Measurements from ENCODE around the gene AKR1C1. TPM values are rescaled to one million over a fixed set of nuclear protein-coding genes. Genes with fewer than 3 reads are reported as not detected.
"Not testable (repeated sequence)": the region's sequence is repeated elsewhere in the genome, so short reads cannot be mapped to it uniquely, and the experiment has no call there.

AKR1C1 gene
- total RNA-seq, 1 donor from 2014 or later, result 0.67 TPM

- Mint-ChIP-seq H3K27ac (ENCODE audit: unreplicated experiment) (no peak overlapping the region), H3K4me3 (ENCODE audit: unreplicated experiment) (no peak overlapping the region), H3K4me1 (ENCODE audit: unreplicated experiment) (peaks cover 16% of the 10 kb centered on the region), H3K36me3 (ENCODE audit: unreplicated experiment) (no peaks in the 10 kb centered on the region), H3K27me3 (ENCODE audit: unreplicated experiment) (peaks cover 16% of the 10 kb centered on the region), H3K9me3 (ENCODE audit: unreplicated experiment) (no peaks in the 10 kb centered on the region)
- no peak for TF ChIP-seq CTCF (IDR thresholded peaks at IDR 0.05)
- DNase-seq (ENCODE audit: extremely low spot score, unreplicated experiment), result no peak
These were observed 21.5 kb upstream of the AKR1C1 start for GRCh38 chr10:4941540-4942330.

- not testable (repeated sequence) for H3K9me3 Mint-ChIP-seq (ENCODE audit: unreplicated experiment); H3K36me3 Mint-ChIP-seq (ENCODE audit: unreplicated experiment); DNase-seq (ENCODE audit: extremely low spot score, unreplicated experiment); H3K4me3 Mint-ChIP-seq (ENCODE audit: unreplicated experiment); H3K27ac Mint-ChIP-seq (ENCODE audit: unreplicated experiment)
- peaks cover 26% of the 10 kb centered on the region for H3K4me1 Mint-ChIP-seq (ENCODE audit: unreplicated experiment)
- peaks cover 16% of the 10 kb centered on the region for H3K27me3 Mint-ChIP-seq (ENCODE audit: unreplicated experiment)
These were observed 20.3 kb upstream of the AKR1C1 start for GRCh38 chr10:4942931-4943330.

GRCh38 chr10:4943416-4943815 is 19.8 kb upstream of the AKR1C1 start:
- peaks cover 16% of the 10 kb centered on the region for H3K27me3 Mint-ChIP-seq (ENCODE audit: unreplicated experiment)
- peak overlapping the region; percentile 25 for H3K27ac Mint-ChIP-seq (ENCODE audit: unreplicated experiment)
- DNase-seq (ENCODE audit: extremely low spot score, unreplicated experiment); H3K36me3 Mint-ChIP-seq (ENCODE audit: unreplicated experiment); H3K4me3 Mint-ChIP-seq (ENCODE audit: unreplicated experiment); H3K9me3 Mint-ChIP-seq (ENCODE audit: unreplicated experiment): not testable (repeated sequence)
- H3K4me1 Mint-ChIP-seq (ENCODE audit: unreplicated experiment), result peaks cover 31% of the 10 kb centered on the region

- H3K4me1 Mint-ChIP-seq (ENCODE audit: unreplicated experiment), result peaks cover 31% of the 10 kb centered on the region
- TF ChIP-seq CTCF (IDR thresholded peaks at IDR 0.05), result no peak
- peak overlapping the region; percentile 25 for H3K27ac Mint-ChIP-seq (ENCODE audit: unreplicated experiment)
- no peak overlapping the region for H3K4me3 Mint-ChIP-seq (ENCODE audit: unreplicated experiment)
- no peaks in the 10 kb centered on the region for H3K9me3 Mint-ChIP-seq (ENCODE audit: unreplicated experiment)
- H3K27me3 Mint-ChIP-seq (ENCODE audit: unreplicated experiment), result peaks cover 16% of the 10 kb centered on the region
- no peak for DNase-seq (ENCODE audit: extremely low spot score, unreplicated experiment)
- no peaks in the 10 kb centered on the region for H3K36me3 Mint-ChIP-seq (ENCODE audit: unreplicated experiment)
These were observed 19.4 kb upstream of the AKR1C1 start for GRCh38 chr10:4943821-4944220.

GRCh38 chr10:4944841-4945240 is 18.4 kb upstream of the AKR1C1 start:
- Mint-ChIP-seq H3K4me1 (ENCODE audit: unreplicated experiment) (peaks cover 31% of the 10 kb centered on the region), H3K9me3 (ENCODE audit: unreplicated experiment) (no peaks in the 10 kb centered on the region)

More at GRCh38 chr10:4944841-4945240, 18.4 kb upstream of the AKR1C1 start:
- H3K27me3 Mint-ChIP-seq (ENCODE audit: unreplicated experiment), result peaks cover 14% of the 10 kb centered on the region
- no peak for DNase-seq (ENCODE audit: extremely low spot score, unreplicated experiment)
- no peak for TF ChIP-seq CTCF (IDR thresholded peaks at IDR 0.05)
- no peak overlapping the region for H3K27ac Mint-ChIP-seq (ENCODE audit: unreplicated experiment)
- H3K36me3 Mint-ChIP-seq (ENCODE audit: unreplicated experiment), result no peaks in the 10 kb centered on the region
- no peak overlapping the region for H3K4me3 Mint-ChIP-seq (ENCODE audit: unreplicated experiment)
